GM20000 (cell line): ENCODE data around the gene JMJD1C.

ENCODE experiments used
- DNase-seq: peaks from one replicate; pipeline ENCODE4 v3.0.0; 2012; ENCODE audit warnings: low spot score
- CTCF ChIP-seq: IDR thresholded peaks from 2 replicates; pipeline ENCODE4 v1.5.1; 2012; ENCODE audit warnings: mild to moderate bottlenecking, control low read depth; ENCODE audit errors: extremely low read depth, missing control alignments

JMJD1C gene

GRCh38 chr10:63197344-63198092 lies 268.3 kb downstream of the JMJD1C start:
- DNase-seq, result no peak
- TF ChIP-seq CTCF, result no peak

GRCh38 chr10:63192826-63193225 lies 273.0 kb downstream of the JMJD1C start:
- TF ChIP-seq CTCF, result no peak
- DNase-seq, result no peak

- DNase-seq, result no peak
- no peak for TF ChIP-seq CTCF
Measured at GRCh38 chr10:63175534-63175933, 290.2 kb downstream of the JMJD1C start.

- TF ChIP-seq CTCF, result no peak
- peak; percentile 51 for DNase-seq
Measured at GRCh38 chr10:63173468-63174232, 292.1 kb downstream of the JMJD1C start.

GRCh38 chr10:63171926-63172325 lies 293.9 kb downstream of the JMJD1C start:
- no peak for DNase-seq
- TF ChIP-seq CTCF, result no peak

GRCh38 chr10:63171255-63171855 lies 294.4 kb downstream of the JMJD1C start:
- TF ChIP-seq CTCF, result no peak
- no peak for DNase-seq

- TF ChIP-seq CTCF, result no peak
- DNase-seq, result no peak
Measured at GRCh38 chr10:63169624-63170023, 296.2 kb downstream of the JMJD1C start.
